Measurements from ENCODE around the gene F11.
"Not testable (repeated sequence)": the region's sequence is repeated elsewhere in the genome, so short reads cannot be mapped to it uniquely, and the experiment has no call there.

Gene F11

DNA sequence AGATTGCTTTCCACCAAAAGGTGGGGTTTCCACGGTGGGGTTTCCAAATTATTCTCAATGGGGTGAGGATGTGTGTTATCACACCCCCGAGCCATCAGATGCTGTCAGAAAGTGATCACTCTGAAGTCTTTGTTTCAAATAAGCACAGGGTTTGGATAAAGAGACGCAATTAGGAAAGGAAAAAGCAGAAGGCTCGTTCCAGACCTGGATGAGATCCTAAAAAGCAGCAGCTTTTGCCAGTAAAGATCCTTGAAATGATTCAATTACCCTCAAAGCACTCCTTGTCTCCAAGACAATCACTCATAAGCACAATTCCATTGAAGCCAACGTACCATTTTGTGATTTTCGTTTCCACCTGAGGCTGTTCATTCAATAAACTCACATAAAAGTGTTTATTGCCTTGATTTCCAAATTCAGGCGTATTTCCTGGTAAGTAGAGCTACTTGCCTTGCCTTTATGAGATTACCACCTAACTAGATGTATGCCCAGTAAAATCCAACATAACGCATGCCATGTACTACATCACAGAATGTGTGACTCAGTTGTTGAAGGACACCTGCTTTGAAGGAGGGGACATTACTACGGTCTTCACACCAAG, 5.2 kb downstream of the F11 start:
- no peaks in the 10 kb centered on the region for H3K79me2 ChIP-seq (ENCODE audit: low read length)
- H3K36me3 ChIP-seq (replicated peaks; ENCODE audit: low read depth, low read length), result no peaks in the 10 kb centered on the region
- H4K20me1 ChIP-seq (ENCODE audit: insufficient read depth, low read length), result no peaks in the 10 kb centered on the region
- H3K27ac ChIP-seq (ENCODE audit: low read length), result no peak overlapping the region
- no peak overlapping the region for H3K4me2 ChIP-seq (ENCODE audit: low read length)
- H3K9me3 ChIP-seq (ENCODE audit: insufficient read depth, low read length), result no peaks in the 10 kb centered on the region
- TF ChIP-seq EZH2phosphoT487 (IDR thresholded peaks at IDR 0.05; ENCODE audit: low read depth), result no peak
- no peak for TF ChIP-seq CTCF (IDR thresholded peaks at IDR 0.05; ENCODE audit: low read depth, low read length)
- no peak overlapping the region for H3K4me3 ChIP-seq (ENCODE audit: low read length)
- H3K27me3 ChIP-seq (ENCODE audit: low read depth, low read length), result no peaks in the 10 kb centered on the region
- no peak overlapping the region for H2AFZ ChIP-seq (ENCODE audit: low read depth, low read length)
- H3K4me1 ChIP-seq (ENCODE audit: low read length), result no peaks in the 10 kb centered on the region
- no peak overlapping the region for H3K9ac ChIP-seq (ENCODE audit: low read length)

DNA sequence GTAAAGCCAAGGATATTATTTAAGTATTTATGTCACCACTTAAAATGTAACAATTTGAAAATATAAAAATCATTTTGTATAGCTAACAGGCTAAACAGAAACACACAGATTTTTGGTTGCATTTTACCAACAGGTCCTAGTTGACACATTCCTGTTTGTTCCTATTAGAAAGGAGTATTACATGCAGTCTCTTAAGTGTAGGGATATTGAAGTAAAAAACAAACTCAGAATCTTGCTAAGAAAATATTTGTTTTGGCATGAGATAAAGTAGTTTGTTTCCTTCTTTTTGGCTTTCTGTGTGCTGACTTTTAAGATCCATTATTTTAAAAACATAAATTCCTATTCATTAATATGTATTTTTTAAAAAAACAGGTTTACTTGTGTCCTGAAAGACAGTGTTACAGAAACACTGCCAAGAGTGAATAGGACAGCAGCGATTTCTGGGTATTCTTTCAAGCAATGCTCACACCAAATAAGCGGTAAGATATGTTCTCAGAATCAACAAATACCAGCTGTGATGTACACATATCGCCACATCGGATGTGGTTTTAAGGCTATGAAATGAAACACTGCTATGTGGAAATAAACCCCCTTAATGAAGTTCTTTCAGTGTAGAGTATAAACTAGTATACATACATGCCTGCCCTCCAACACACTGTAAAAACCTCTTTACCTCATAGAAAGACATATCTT, 6.9 kb downstream of the F11 start:
- no peak overlapping the region for H3K4me3 ChIP-seq (ENCODE audit: low read length)
- no peak overlapping the region for H3K9ac ChIP-seq (ENCODE audit: low read length)
- H3K27ac ChIP-seq (ENCODE audit: low read length), result no peak overlapping the region
- TF ChIP-seq CTCF (IDR thresholded peaks at IDR 0.05; ENCODE audit: low read depth, low read length) (no peak), EZH2phosphoT487 (IDR thresholded peaks at IDR 0.05; ENCODE audit: low read depth) (no peak)
- no peak overlapping the region for H3K4me2 ChIP-seq (ENCODE audit: low read length)
- no peak overlapping the region for H2AFZ ChIP-seq (ENCODE audit: low read depth, low read length)
- H3K36me3 ChIP-seq (replicated peaks; ENCODE audit: low read depth, low read length), result no peaks in the 10 kb centered on the region
- H4K20me1 ChIP-seq (ENCODE audit: insufficient read depth, low read length), result no peaks in the 10 kb centered on the region
- H3K79me2 ChIP-seq (ENCODE audit: low read length), result no peaks in the 10 kb centered on the region
- H3K4me1 ChIP-seq (ENCODE audit: low read length), result no peaks in the 10 kb centered on the region
- no peaks in the 10 kb centered on the region for H3K27me3 ChIP-seq (ENCODE audit: low read depth, low read length)
- H3K9me3 ChIP-seq (ENCODE audit: insufficient read depth, low read length), result no peaks in the 10 kb centered on the region

DNA sequence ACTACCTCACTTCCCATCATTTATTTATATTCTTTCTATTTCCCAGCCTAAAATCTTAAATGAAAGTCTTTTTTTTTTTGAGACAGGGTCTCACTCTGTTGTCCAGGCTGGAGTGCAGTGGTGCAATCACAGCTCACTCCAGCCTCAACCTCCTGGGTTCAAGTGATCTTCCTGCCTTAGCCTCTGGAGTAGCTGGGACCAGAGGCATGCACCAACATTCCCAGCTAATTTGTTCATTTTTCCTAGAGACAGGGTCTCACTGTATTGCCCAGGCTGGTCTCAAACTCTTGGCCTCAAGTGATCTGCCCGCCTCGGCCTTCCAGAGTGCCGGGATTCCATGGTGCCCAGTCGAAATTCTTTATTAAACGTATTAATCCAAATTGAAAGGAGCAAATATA, 7.4 kb downstream of the F11 start:
- H2AFZ ChIP-seq (ENCODE audit: low read depth, low read length); H3K4me1 ChIP-seq (ENCODE audit: low read length); H3K4me2 ChIP-seq (ENCODE audit: low read length); H3K9me3 ChIP-seq (ENCODE audit: insufficient read depth, low read length); H3K79me2 ChIP-seq (ENCODE audit: low read length); H4K20me1 ChIP-seq (ENCODE audit: insufficient read depth, low read length); H3K27ac ChIP-seq (ENCODE audit: low read length); H3K9ac ChIP-seq (ENCODE audit: low read length); H3K27me3 ChIP-seq (ENCODE audit: low read depth, low read length); H3K36me3 ChIP-seq (replicated peaks; ENCODE audit: low read depth, low read length); H3K4me3 ChIP-seq (ENCODE audit: low read length): not testable (repeated sequence)

DNA sequence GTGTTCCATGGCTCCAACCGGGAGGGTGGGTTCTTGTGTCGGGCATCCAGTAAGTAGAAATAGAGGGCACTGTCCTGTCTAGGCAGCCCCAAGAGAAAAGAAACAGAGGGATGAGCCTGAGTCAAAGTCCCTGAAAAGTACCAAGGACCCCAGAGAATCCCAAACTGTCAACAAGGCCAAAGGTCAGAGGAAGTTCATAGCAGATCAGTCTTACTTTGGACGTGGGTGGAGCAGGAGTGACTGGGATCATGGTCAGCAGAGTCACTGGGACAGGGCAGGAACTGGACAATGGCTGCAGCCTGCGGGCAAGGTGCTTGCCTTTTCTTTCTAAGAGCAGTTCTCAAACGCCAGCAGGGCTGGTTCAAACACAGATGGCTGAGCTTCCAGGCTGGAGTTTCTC, 17.3 kb downstream of the F11 start:
- Histone ChIP-seq H3K79me2 (ENCODE audit: low read length) (no peaks in the 10 kb centered on the region), H3K4me2 (ENCODE audit: low read length) (no peak overlapping the region), H3K9ac (ENCODE audit: low read length) (no peak overlapping the region), H3K4me3 (ENCODE audit: low read length) (no peak overlapping the region), H3K27ac (ENCODE audit: low read length) (no peak overlapping the region), H3K27me3 (ENCODE audit: low read depth, low read length) (no peaks in the 10 kb centered on the region), H3K9me3 (ENCODE audit: insufficient read depth, low read length) (no peaks in the 10 kb centered on the region), H3K4me1 (ENCODE audit: low read length) (no peaks in the 10 kb centered on the region), H2AFZ (ENCODE audit: low read depth, low read length) (no peak overlapping the region), H4K20me1 (ENCODE audit: insufficient read depth, low read length) (no peaks in the 10 kb centered on the region), H3K36me3 (replicated peaks; ENCODE audit: low read depth, low read length) (no peaks in the 10 kb centered on the region)
- TF ChIP-seq CTCF (IDR thresholded peaks at IDR 0.05; ENCODE audit: low read depth, low read length) (no peak), EZH2phosphoT487 (IDR thresholded peaks at IDR 0.05; ENCODE audit: low read depth) (no peak)

Data from OCI-LY3 (cell line).